PC-3 (cell line): ENCODE results near the gene ABCB8.

Experiments
- EZH2 ChIP-seq: fragments of 300-600 bp; sonication (generic); IDR thresholded peaks from one replicate; pipeline ENCODE4 v1.6.1; 2017; ENCODE audit warnings: antibody characterized with exemption, mild to moderate bottlenecking, low read length; ENCODE audit not compliant: unreplicated experiment
- TF ChIP-seq, protein P1 (sequence below): fragments of 300-600 bp; sonication (generic); conservative IDR thresholded peaks from 2 replicates; pipeline ENCODE4 v1.5.1; 2017; ENCODE audit warnings: antibody characterized with exemption, low read depth, mild to moderate bottlenecking, low read length

DNA sequence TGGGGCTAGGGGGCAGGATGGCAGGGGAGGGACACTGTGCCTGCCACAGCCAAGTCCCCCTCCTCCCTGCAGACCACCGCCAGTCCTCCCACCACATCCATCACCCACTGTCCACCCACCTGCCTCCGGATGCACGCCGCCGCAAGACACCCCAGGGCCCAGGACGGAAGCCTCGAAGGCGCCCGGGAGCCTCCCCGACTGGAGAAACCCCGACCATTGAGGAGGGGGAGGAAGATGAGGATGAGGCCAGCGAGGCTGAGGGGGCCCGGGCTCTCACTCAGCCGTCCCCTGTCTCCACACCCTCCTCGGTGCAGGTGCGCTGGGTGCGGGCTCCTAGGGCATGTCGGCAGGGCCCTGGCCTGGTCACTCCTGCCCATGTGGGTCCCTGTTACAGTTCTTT is 36.2 kb downstream of the ABCB8 start:
- TF ChIP-seq, protein P1, sequence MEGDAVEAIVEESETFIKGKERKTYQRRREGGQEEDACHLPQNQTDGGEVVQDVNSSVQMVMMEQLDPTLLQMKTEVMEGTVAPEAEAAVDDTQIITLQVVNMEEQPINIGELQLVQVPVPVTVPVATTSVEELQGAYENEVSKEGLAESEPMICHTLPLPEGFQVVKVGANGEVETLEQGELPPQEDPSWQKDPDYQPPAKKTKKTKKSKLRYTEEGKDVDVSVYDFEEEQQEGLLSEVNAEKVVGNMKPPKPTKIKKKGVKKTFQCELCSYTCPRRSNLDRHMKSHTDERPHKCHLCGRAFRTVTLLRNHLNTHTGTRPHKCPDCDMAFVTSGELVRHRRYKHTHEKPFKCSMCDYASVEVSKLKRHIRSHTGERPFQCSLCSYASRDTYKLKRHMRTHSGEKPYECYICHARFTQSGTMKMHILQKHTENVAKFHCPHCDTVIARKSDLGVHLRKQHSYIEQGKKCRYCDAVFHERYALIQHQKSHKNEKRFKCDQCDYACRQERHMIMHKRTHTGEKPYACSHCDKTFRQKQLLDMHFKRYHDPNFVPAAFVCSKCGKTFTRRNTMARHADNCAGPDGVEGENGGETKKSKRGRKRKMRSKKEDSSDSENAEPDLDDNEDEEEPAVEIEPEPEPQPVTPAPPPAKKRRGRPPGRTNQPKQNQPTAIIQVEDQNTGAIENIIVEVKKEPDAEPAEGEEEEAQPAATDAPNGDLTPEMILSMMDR: no peak
- no peak for TF ChIP-seq EZH2
